H1 (cell line): ENCODE results near the gene SH3GL1. TPM values are rescaled to one million over a fixed set of nuclear protein-coding genes. Genes with fewer than 3 reads are reported as not detected.
"Not testable (repeated sequence)": the region's sequence is repeated elsewhere in the genome, so short reads cannot be mapped to it uniquely, and the experiment has no call there.

ENCODE experiments used
- CTCF ChIA-PET: fragments of 300-600 bp; sonication (Branson Sonifier 250); formaldehyde crosslinking; loops from one replicate; lab custom pipeline; 2021; ENCODE audit not compliant: partially characterized antibody; lab: Charles Lee
- POLR2A ChIA-PET: fragments of 300-600 bp; sonication (Branson Sonifier 250); formaldehyde crosslinking; loops from one replicate; lab custom pipeline; 2021; ENCODE audit warnings: inconsistent platforms; ENCODE audit not compliant: partially characterized antibody; lab: Charles Lee
- DNase-seq, 2 experiments: peaks; one replicate each; pipeline versions ENCODE4 v3.0.0 to v3.0.0-alpha.2; 2010 to 2022; ENCODE audit warnings: low spot score in 2 of 2, low read depth in 1 of 2, mixed read lengths in 1 of 2
- FAIRE-seq: peaks from 2 replicates; lab custom pipeline; 2011; peaks lifted over from hg19 to GRCh38; lab: Jason Lieb, UNC
- H2AFZ ChIP-seq: 2 replicates; pipeline ENCODE4 v1.8.1; 2012; ENCODE audit warnings: low read length, inconsistent platforms
- H2AK5ac ChIP-seq: 2 replicates; pipeline ENCODE4 v1.6.1; 2013; ENCODE audit warnings: low read depth, low read length
- H2BK120ac ChIP-seq: replicated peaks from 2 replicates; pipeline ENCODE3; 2013; ENCODE audit warnings: low read depth, low read length, inconsistent platforms
- H2BK12ac ChIP-seq: 2 replicates; pipeline ENCODE4 v1.6.1; 2013; ENCODE audit warnings: low read depth, low read length
- H2BK15ac ChIP-seq: 2 replicates; pipeline ENCODE4 v1.6.1; 2013; ENCODE audit warnings: low read length
- H2BK20ac ChIP-seq: 2 replicates; pipeline ENCODE4 v1.6.1; 2013; ENCODE audit warnings: low read length
- H2BK5ac ChIP-seq: 2 replicates; pipeline ENCODE4 v1.6.1; 2013; ENCODE audit warnings: low read depth, low read length
- H3K14ac ChIP-seq: 2 replicates; pipeline ENCODE4 v1.6.1; 2013; ENCODE audit warnings: inconsistent platforms; ENCODE audit not compliant: insufficient read length
- H3K18ac ChIP-seq: 2 replicates; pipeline ENCODE4 v1.6.1; 2013; ENCODE audit warnings: low read length; ENCODE audit errors: extremely low read depth
- H3K23ac ChIP-seq: 2 replicates; pipeline ENCODE4 v1.6.1; 2013; ENCODE audit warnings: inconsistent platforms; ENCODE audit not compliant: insufficient read length
- H3K23me2 ChIP-seq: 2 replicates; pipeline ENCODE4 v1.6.1; 2013; ENCODE audit warnings: low read depth, low read length
- H3K27ac ChIP-seq: 2 replicates; pipeline ENCODE4 v1.6.1; 2011; ENCODE audit warnings: low read depth, low read length, inconsistent platforms
- H3K27me3 ChIP-seq, 4 experiments: replicated peaks in 1 of 4; 1 replicate in 1 of 4; 2 replicates in 3 of 4; pipeline versions ENCODE4 v1.6.1 to v1.8.1; 2011 to 2013; ENCODE audit warnings: low read length in 3 of 4, mild to moderate bottlenecking in 3 of 4, inconsistent platforms in 2 of 4, mixed read lengths in 2 of 4, moderate library complexity in 1 of 4; ENCODE audit not compliant: control insufficient read depth in 3 of 4, insufficient read depth in 3 of 4; ENCODE audit errors: extremely low read depth in 1 of 4
- H3K36me3 ChIP-seq, 4 experiments: 2 replicates each; pipeline versions ENCODE4 v1.6.1 to v1.8.1; 2011 to 2013; ENCODE audit warnings: mild to moderate bottlenecking in 4 of 4, low read length in 3 of 4, moderate library complexity in 2 of 4, control low read depth in 1 of 4, inconsistent platforms in 1 of 4; ENCODE audit not compliant: insufficient read depth in 4 of 4, control insufficient read depth in 2 of 4
- H3K4ac ChIP-seq: replicated peaks from 2 replicates; pipeline ENCODE3; 2013; ENCODE audit warnings: low read length, low read depth, mixed read lengths, inconsistent platforms; ENCODE audit not compliant: insufficient read length
- H3K4me1 ChIP-seq, 4 experiments: replicated peaks in 1 of 4; 1 replicate in 1 of 4; 2 replicates in 3 of 4; pipeline versions ENCODE4 v1.6.1 to v1.8.1; 2011 to 2013; ENCODE audit warnings: low read length in 3 of 4, inconsistent platforms in 2 of 4, mixed read lengths in 1 of 4; ENCODE audit not compliant: insufficient read depth in 4 of 4, control insufficient read depth in 3 of 4
- H3K4me2 ChIP-seq, 2 experiments: 2 replicates each; pipeline versions ENCODE4 v1.6.1 to v1.8.1; 2011 to 2013; ENCODE audit warnings: low read depth in 2 of 2, low read length in 2 of 2, control low read depth in 1 of 2, inconsistent platforms in 1 of 2, mild to moderate bottlenecking in 1 of 2; ENCODE audit not compliant: insufficient read depth in 1 of 2
- H3K4me3 ChIP-seq, 4 experiments: fragments of 200-600, 300-600 bp in 1 of 4; sonication (generic), shearing (Covaris generic), sonication (Bioruptor Twin) in 1 of 4; 2 replicates each; pipeline versions ENCODE4 v1.5.1 to v1.8.1; 2011 to 2016; ENCODE audit warnings: low read length in 4 of 4, low read depth in 3 of 4, control low read depth in 2 of 4, inconsistent platforms in 2 of 4, mild to moderate bottlenecking in 2 of 4, mixed read lengths in 1 of 4, moderate library complexity in 1 of 4; ENCODE audit not compliant: insufficient read depth in 2 of 4; ENCODE audit errors: extremely low read depth in 1 of 4
- H3K56ac ChIP-seq: replicated peaks from 2 replicates; pipeline ENCODE3; 2013; ENCODE audit warnings: low read depth, mild to moderate bottlenecking, mixed read lengths, low read length, inconsistent platforms; ENCODE audit not compliant: insufficient read length
- H3K79me1 ChIP-seq: 2 replicates; pipeline ENCODE4 v1.6.1; 2013; ENCODE audit warnings: low read depth, low read length, control low read depth
- H3K79me2 ChIP-seq, 2 experiments: 2 replicates each; pipeline versions ENCODE4 v1.6.1 to v1.8.1; 2012 to 2013; ENCODE audit warnings: low read length in 2 of 2, mild to moderate bottlenecking in 2 of 2, inconsistent platforms in 1 of 2; ENCODE audit not compliant: insufficient read depth in 2 of 2, control insufficient read depth in 1 of 2
- H3K9ac ChIP-seq, 4 experiments: replicated peaks in 1 of 4; 1 replicate in 1 of 4; 2 replicates in 3 of 4; pipeline versions ENCODE4 v1.6.1 to v1.8.1; 2011 to 2013; ENCODE audit warnings: low read depth in 3 of 4, low read length in 3 of 4, control low read depth in 2 of 4, mild to moderate bottlenecking in 2 of 4, moderate library complexity in 2 of 4, inconsistent platforms in 1 of 4; ENCODE audit errors: extremely low read depth in 1 of 4
- H3K9me3 ChIP-seq, 2 experiments: 2 replicates each; pipeline versions ENCODE4 v1.6.1 to v1.8.1; 2012 to 2013; ENCODE audit warnings: mild to moderate bottlenecking in 2 of 2, moderate library complexity in 2 of 2, control low read depth in 1 of 2, inconsistent platforms in 1 of 2, low read depth in 1 of 2, low read length in 1 of 2, mixed read lengths in 1 of 2; ENCODE audit not compliant: insufficient read depth in 2 of 2
- H4K20me1 ChIP-seq, 2 experiments: replicated peaks in 1 of 2; 2 replicates each; pipeline versions ENCODE3 to v1.8.1; 2011 to 2013; ENCODE audit warnings: inconsistent platforms in 2 of 2, low read length in 2 of 2, mild to moderate bottlenecking in 1 of 2; ENCODE audit not compliant: insufficient read depth in 2 of 2, control insufficient read depth in 1 of 2
- H4K5ac ChIP-seq: 2 replicates; pipeline ENCODE4 v1.6.1; 2013; ENCODE audit warnings: low read length, low read depth, mixed read lengths, inconsistent platforms; ENCODE audit not compliant: insufficient read length
- H4K8ac ChIP-seq: 2 replicates; pipeline ENCODE4 v1.8.0; 2013; ENCODE audit warnings: mild to moderate bottlenecking, moderate library complexity, low read length, inconsistent platforms; ENCODE audit not compliant: insufficient read depth; ENCODE audit errors: extremely low read depth
- H4K91ac ChIP-seq: replicated peaks from 2 replicates; pipeline ENCODE3; 2013; ENCODE audit warnings: low read length, mixed read lengths, inconsistent platforms; ENCODE audit not compliant: insufficient read length
- WGBS, 2 experiments: shearing (Covaris generic) in 1 of 2; methylation state at CpG; one replicate each; pipeline versions ENCODE4 v1.1.6 to v1.1.7; 2013 to 2015; ENCODE audit warnings: low lambda C conversion rate in 2 of 2, mixed read lengths in 2 of 2, inconsistent platforms in 1 of 2, low coverage in 1 of 2, missing lambda C conversion rate in 1 of 2; ENCODE audit not compliant: insufficient replicate concordance in 2 of 2, insufficient coverage in 1 of 2, insufficient read length in 1 of 2; ENCODE audit errors: extremely low coverage in 1 of 2, missing lambda C conversion rate in 1 of 2; 5-methylcytosine and 5-hydroxymethylcytosine counted together
- polyA plus RNA-seq, 7 experiments: library from polyadenylated mRNA; depleted of rRNA in 3 of 7; stranded (reverse) in 5 of 7; unstranded in 2 of 7; fragments of >200 nt in 5 of 7; fragments of 200-250 nt in 2 of 7; gene quantifications; 1 replicate in 5 of 7; 2 replicates in 1 of 7; 4 replicates in 1 of 7; pipeline versions ENCODE4 v1.2.1 to v1.2.3, GENCODE V29; 2011 to 2013; ENCODE audit warnings: missing spikeins in 2 of 7, mixed read lengths in 2 of 7
- total RNA-seq: library from RNA; stranded (reverse); fragmentation: NEBNext Ultra II Directional; extraction: Animal tissue kit (Norgen Biotek cat#: 25700); gene quantifications from 2 replicates; pipeline ENCODE4 v1.2.1, GENCODE V29; 2021

The SH3GL1 gene
- total and polyA plus RNA-seq, 2 of the 8 experiments (the other 6 are each of a cell fraction or from before 2014, with no cell fraction given): 81.5 to 102 TPM

DNA sequence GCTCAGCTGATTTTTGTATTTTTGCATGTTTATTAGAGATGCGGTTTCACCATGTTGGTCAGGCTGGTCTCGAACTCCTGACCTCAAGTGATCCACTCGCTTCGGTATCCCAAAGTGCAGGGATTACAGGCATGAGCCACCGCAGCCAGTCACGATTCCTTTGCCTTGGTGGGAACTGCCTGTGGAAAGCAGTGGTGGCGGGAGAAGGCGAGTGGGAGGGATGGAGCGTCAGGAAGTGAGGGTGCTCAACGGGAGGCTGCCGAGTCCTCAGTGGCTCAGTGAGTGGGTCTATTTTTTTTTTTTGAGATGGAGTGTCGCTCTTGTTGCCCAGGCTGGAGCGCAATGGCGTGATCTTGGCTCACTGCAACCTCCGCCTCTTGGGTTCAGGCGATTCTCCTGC lies 51.1 kb downstream of the SH3GL1 start:
- not testable (repeated sequence) for H3K9ac ChIP-seq, H2BK120ac ChIP-seq, H4K8ac ChIP-seq, H3K4me2 ChIP-seq, H3K18ac ChIP-seq, H3K27ac ChIP-seq, DNase-seq, H2AFZ ChIP-seq, H3K9me3 ChIP-seq, H2AK5ac ChIP-seq, H3K4ac ChIP-seq, H3K56ac ChIP-seq, H2BK12ac ChIP-seq, H3K79me1 ChIP-seq, H3K14ac ChIP-seq, H2BK15ac ChIP-seq, H3K79me2 ChIP-seq, H4K91ac ChIP-seq, H3K4me3 ChIP-seq, H3K23me2 ChIP-seq, H3K4me1 ChIP-seq, H3K23ac ChIP-seq, FAIRE-seq, H2BK5ac ChIP-seq, H3K27me3 ChIP-seq, H2BK20ac ChIP-seq, H4K5ac ChIP-seq
- peaks cover 0 to 11% of the 10 kb centered on the region in 2 experiments for H4K20me1 ChIP-seq
- H3K36me3 ChIP-seq: peaks cover 0 to 21% (median 9%) of the 10 kb centered on the region in 4 experiments; a peak in 6 of 8 replicates
- ChIA-PET POLR2A (interaction anchor here (1.3 kb wide), 1 partner anchor 82 kb away, joined by 3 read pairs; no protein-coding TSS in a partner anchor), CTCF (interaction anchor here (20.4 kb wide), 1 partner anchor 77 kb away, joined by 311 read pairs; the partner anchor contains the start of gene SHD)
- 95% methylated on average over 10 of the region's 16 CpGs; no CpG with 5 or more reads in 1 of the 2 experiments for WGBS, 2 experiments
